ENCODE results near the gene TMBIM1. TPM values are rescaled to one million over a fixed set of nuclear protein-coding genes. Genes with fewer than 3 reads are reported as not detected.
A peak's percentile ranks its signal among the peaks of the same experiment; 100 is the strongest.

Gene TMBIM1
- total RNA-seq, 1 experiment from 2014 or later: 91.0 TPM

DNA sequence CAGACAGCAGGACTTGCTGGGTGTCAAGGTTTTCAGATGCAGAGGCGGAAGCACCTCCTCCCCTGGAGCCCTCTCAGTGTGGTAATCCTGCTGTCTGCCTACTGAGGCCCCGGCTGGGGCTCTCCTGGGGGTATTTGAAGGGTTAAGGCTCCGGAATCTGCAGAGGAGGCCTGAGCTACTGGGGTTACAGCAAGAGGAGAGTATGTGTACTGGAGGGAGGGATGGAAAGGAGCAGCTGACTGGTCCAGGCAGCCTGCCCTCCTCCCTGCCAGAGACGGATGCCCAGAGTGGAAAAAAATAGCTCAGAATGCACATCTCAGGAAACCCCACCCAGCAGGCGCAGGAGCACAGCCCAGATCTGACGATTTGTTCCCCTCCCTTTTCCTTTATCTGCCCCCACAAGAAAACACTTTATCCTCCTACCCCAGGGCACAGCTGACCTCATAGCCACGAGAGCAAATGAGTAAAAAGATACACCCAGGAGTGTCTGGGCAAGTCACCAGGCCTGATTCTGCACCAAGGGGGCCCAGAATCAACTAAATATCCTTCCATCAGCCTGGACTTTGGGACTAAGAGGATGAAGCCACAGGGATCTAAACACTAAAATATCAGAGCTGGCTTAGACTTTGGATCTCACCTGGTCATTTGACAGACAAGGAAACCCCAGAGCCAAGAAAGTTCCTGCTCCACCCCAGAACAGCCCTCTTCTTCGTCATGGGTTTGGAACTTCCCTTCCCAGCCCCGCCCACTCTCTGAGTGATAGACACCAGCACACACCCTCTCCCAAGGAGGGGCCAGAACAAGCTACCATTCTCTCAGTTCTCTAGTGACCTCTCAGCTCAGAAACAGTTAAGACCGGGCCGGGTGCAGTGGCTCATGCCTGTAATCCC, 5.5 kb downstream of the TMBIM1 start:
- POLR2A ChIA-PET: interaction anchor here (0.9 to 1.7 kb wide), 8 partner anchors 9 to 120 kb away, joined by 3 to 19 read pairs (median 6); partner anchors contain the start of genes AAMP, CXCR1 and PNKD
- Histone ChIP-seq H3K27me3 (ENCODE audit: insufficient read depth, low read length) (no peaks in the 10 kb centered on the region), H2AFZ (ENCODE audit: low read depth, low read length, poor library complexity, severe bottlenecking) (no peak overlapping the region), H3K4me1 (ENCODE audit: control insufficient read depth in 1 of 2, insufficient read depth in 2 of 2, low read length in 2 of 2) (peaks cover 33 to 71% of the 10 kb centered on the region in 2 experiments), H3K36me3 (ENCODE audit: control insufficient read depth in 1 of 2, insufficient read depth in 2 of 2, low read length in 2 of 2) (no peaks in the 10 kb centered on the region), H3K27ac (ENCODE audit: low read depth, low read length) (peak overlapping the region; percentile 81), H3K79me2 (ENCODE audit: insufficient read depth, low read length) (peaks cover 93% of the 10 kb centered on the region), H3K9me2 (ENCODE audit: insufficient read depth) (no peaks in the 10 kb centered on the region), H4K20me1 (ENCODE audit: insufficient read depth) (no peaks in the 10 kb centered on the region), H3K4me2 (ENCODE audit: low read length) (peak overlapping the region; percentile 99), H3K4me3 (replicated peaks in 1 of 2; ENCODE audit: low read depth in 1 of 2, low read length in 2 of 2) (peak overlapping the region; percentile 27 to 60), H3K9me3 (ENCODE audit: control insufficient read depth in 1 of 2, insufficient read depth in 1 of 2, low read depth in 1 of 2, low read length in 2 of 2) (no peaks in the 10 kb centered on the region), H3K9ac (ENCODE audit: low read length) (peak overlapping the region; percentile 78)
- DNase-seq (ENCODE audit: low read depth, low spot score) (peak; percentile 88), ATAC-seq (peak; percentile 93)
- BruUV-seq (replicated peaks): no TSS peak
- RAD21 ChIA-PET (ENCODE audit: low non-redundant PET in 1 of 2, low total read pairs in 2 of 2, uncharacterized antibody in 2 of 2, unreplicated experiment in 2 of 2): interaction anchor here (0.6 to 1.2 kb wide), 3 partner anchors 14 to 398 kb away, joined by 3 to 7 read pairs (median 3); partner anchors contain the start of gene CTDSP1 (in 1 of the 2)
- CTCF ChIA-PET: interaction anchor here (0.6 to 1.7 kb wide), 10 partner anchors 9 to 109 kb away, joined by 3 to 6 read pairs (median 4); partner anchors contain the start of genes AAMP and PNKD
- TF ChIP-seq, protein P1, sequence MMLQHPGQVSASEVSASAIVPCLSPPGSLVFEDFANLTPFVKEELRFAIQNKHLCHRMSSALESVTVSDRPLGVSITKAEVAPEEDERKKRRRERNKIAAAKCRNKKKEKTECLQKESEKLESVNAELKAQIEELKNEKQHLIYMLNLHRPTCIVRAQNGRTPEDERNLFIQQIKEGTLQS (IDR thresholded peaks at IDR 0.05): no peak
- TF ChIP-seq POLR2AphosphoS5 (IDR thresholded peaks at IDR 0.05; ENCODE audit: low read depth, low read length): peak; percentile 12; the same call in 1 of the 2 replicates
- intact Hi-C loops (cut with micrococcal nuclease): no loop called here

DNA sequence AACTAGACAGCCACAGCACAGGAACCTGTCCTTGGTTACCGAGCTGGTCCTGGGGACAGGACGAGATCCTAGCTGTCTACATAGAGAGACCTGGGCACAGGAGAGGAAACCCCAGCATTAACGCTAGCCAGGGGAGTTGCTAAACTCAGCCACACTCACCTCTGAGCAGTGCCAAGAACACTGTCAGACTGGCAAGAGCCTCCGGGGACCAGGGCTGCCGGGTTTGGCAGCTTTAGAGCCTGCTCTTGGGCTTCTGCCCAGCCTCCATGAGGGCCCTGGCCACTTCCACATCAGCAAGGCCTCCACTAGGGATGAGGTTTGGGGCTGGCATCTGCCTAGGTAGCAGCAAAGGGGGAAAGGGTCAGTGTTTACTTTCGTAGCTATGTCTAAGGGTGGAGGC, 6.7 kb downstream of the TMBIM1 start:
- Histone ChIP-seq H3K27me3 (ENCODE audit: insufficient read depth, low read length) (no peaks in the 10 kb centered on the region), H3K27ac (ENCODE audit: low read depth, low read length) (peak overlapping the region; percentile 81; the same call in 1 of the 2 replicates), H3K79me2 (ENCODE audit: insufficient read depth, low read length) (peaks cover 81% of the 10 kb centered on the region), H2AFZ (ENCODE audit: low read depth, low read length, poor library complexity, severe bottlenecking) (no peak overlapping the region), H3K4me3 (replicated peaks in 1 of 2; ENCODE audit: low read depth in 1 of 2, low read length in 2 of 2) (no peak overlapping the region), H3K36me3 (ENCODE audit: control insufficient read depth in 1 of 2, insufficient read depth in 2 of 2, low read length in 2 of 2) (peaks cover under 1 to 4% of the 10 kb centered on the region in 2 experiments; a peak in 1 of 4 replicates), H4K20me1 (ENCODE audit: insufficient read depth) (no peaks in the 10 kb centered on the region), H3K4me1 (ENCODE audit: control insufficient read depth in 1 of 2, insufficient read depth in 2 of 2, low read length in 2 of 2) (peaks cover 28 to 60% of the 10 kb centered on the region in 2 experiments), H3K9me3 (ENCODE audit: control insufficient read depth in 1 of 2, insufficient read depth in 1 of 2, low read depth in 1 of 2, low read length in 2 of 2) (no peaks in the 10 kb centered on the region), H3K9ac (ENCODE audit: low read length) (peak overlapping the region; percentile 78; the same call in 1 of the 2 replicates), H3K4me2 (ENCODE audit: low read length) (peak overlapping the region; percentile 99; the same call in 1 of the 2 replicates), H3K9me2 (ENCODE audit: insufficient read depth) (no peaks in the 10 kb centered on the region)
- POLR2A ChIA-PET: no interaction called here
- CTCF ChIA-PET: no interaction called here
- DNase-seq (ENCODE audit: low read depth, low spot score) (no peak), ATAC-seq (no peak)
- BruUV-seq (replicated peaks): no TSS peak
- RAD21 ChIA-PET (ENCODE audit: low non-redundant PET in 1 of 2, low total read pairs in 2 of 2, uncharacterized antibody in 2 of 2, unreplicated experiment in 2 of 2): no interaction called here
- intact Hi-C loops (cut with micrococcal nuclease): no loop called here
- TF ChIP-seq JUND (IDR thresholded peaks at IDR 0.05) (no peak), YY1 (IDR thresholded peaks at IDR 0.05; ENCODE audit: extremely low read depth, insufficient replicate concordance, low read depth, low read length) (no peak), SRF (IDR thresholded peaks at IDR 0.05; ENCODE audit: low read depth) (no peak), POLR2AphosphoS5 (IDR thresholded peaks at IDR 0.05; ENCODE audit: low read depth, low read length) (no peak), CEBPB (IDR thresholded peaks at IDR 0.05; ENCODE audit: low read depth) (no peak), CBX3 (IDR thresholded peaks at IDR 0.05; ENCODE audit: low read depth) (no peak), EGR1 (IDR thresholded peaks at IDR 0.05; ENCODE audit: low read depth) (no peak), EZH2 (IDR thresholded peaks at IDR 0.05) (no peak), RAD21 (IDR thresholded peaks at IDR 0.05; ENCODE audit: low read depth) (no peak), EZH2phosphoT487 (IDR thresholded peaks at IDR 0.05; ENCODE audit: borderline replicate concordance) (no peak)
- TF ChIP-seq, protein P2, sequence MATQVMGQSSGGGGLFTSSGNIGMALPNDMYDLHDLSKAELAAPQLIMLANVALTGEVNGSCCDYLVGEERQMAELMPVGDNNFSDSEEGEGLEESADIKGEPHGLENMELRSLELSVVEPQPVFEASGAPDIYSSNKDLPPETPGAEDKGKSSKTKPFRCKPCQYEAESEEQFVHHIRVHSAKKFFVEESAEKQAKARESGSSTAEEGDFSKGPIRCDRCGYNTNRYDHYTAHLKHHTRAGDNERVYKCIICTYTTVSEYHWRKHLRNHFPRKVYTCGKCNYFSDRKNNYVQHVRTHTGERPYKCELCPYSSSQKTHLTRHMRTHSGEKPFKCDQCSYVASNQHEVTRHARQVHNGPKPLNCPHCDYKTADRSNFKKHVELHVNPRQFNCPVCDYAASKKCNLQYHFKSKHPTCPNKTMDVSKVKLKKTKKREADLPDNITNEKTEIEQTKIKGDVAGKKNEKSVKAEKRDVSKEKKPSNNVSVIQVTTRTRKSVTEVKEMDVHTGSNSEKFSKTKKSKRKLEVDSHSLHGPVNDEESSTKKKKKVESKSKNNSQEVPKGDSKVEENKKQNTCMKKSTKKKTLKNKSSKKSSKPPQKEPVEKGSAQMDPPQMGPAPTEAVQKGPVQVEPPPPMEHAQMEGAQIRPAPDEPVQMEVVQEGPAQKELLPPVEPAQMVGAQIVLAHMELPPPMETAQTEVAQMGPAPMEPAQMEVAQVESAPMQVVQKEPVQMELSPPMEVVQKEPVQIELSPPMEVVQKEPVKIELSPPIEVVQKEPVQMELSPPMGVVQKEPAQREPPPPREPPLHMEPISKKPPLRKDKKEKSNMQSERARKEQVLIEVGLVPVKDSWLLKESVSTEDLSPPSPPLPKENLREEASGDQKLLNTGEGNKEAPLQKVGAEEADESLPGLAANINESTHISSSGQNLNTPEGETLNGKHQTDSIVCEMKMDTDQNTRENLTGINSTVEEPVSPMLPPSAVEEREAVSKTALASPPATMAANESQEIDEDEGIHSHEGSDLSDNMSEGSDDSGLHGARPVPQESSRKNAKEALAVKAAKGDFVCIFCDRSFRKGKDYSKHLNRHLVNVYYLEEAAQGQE (IDR thresholded peaks at IDR 0.05; ENCODE audit: low read depth): no peak
